Measurements from ENCODE around the gene CISD3. TPM values are rescaled to one million over a fixed set of nuclear protein-coding genes. Genes with fewer than 3 reads are reported as not detected.

Gene CISD3
- total RNA-seq, 1 donor from 2014 or later = 27.6 TPM

GRCh38 chr17:38732376-38733281, 2.5 kb downstream of the CISD3 start:
- Histone ChIP-seq H3K9me3 (no peaks in the 10 kb centered on the region), H3K4me3 (no peak overlapping the region), H3K27me3 (no peaks in the 10 kb centered on the region), H3K36me3 (peaks cover 6 to 33% of the 10 kb centered on the region in 2 donors), H3K4me1 (peaks cover 5 to 24% of the 10 kb centered on the region in 2 donors), H3K27ac (peak overlapping the region; percentile 86 to 89)
- DNase-seq (ENCODE audit: low spot score in 2 of 2) = no peak
- TF ChIP-seq CTCF (IDR thresholded peaks at IDR 0.05) = no peak
- intact Hi-C loops (cut with DNase I) = loop anchor here (5.0 kb wide), 1 partner anchor 55 kb away; no protein-coding TSS in a partner anchor

DNA sequence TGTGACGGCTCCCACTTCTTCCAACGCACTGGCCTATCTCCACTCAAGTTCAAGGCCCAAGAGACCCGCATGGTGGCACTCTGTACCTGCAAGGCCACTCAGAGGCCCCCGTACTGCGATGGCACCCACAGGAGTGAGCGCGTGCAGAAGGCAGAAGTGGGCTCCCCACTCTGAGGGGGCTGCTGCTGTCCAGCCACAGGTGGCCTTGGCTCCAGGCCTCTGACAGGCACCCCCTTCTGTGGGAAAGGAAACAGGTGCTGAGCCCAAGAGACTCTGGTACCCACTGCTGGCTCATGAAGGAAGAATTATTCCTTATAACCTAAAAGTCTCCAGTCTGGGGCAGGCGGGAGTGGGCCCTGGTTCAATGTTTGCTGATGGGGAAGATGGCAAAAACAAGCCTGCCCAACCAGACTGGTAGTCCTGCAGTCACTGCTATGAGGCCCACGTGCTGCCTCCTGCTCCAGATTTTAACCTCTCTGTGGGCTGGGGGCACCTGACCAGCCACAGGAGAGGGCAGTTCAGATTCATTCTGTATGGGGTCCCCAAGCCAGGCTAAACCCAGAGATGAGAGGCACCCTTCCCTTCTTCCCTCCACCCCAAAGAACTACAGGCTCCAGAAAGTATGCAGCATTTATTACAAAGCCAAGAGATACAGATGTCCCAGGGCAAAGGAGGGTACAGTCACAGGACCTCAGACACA, 3.3 kb downstream of the CISD3 start:
- Histone ChIP-seq H3K27me3 (no peaks in the 10 kb centered on the region), H3K4me3 (no peak overlapping the region), H3K4me1 (peaks cover 5 to 24% of the 10 kb centered on the region in 2 donors), H3K9me3 (no peaks in the 10 kb centered on the region), H3K36me3 (peaks cover 10 to 41% of the 10 kb centered on the region in 2 donors), H3K27ac (peak overlapping the region in 1 of 2 donors; percentile 19)
- no peak for DNase-seq (ENCODE audit: low spot score in 2 of 2)
- intact Hi-C loops (cut with DNase I) = loop anchor here (5.0 kb wide), 1 partner anchor 56 kb away; no protein-coding TSS in a partner anchor
- no peak for TF ChIP-seq CTCF (IDR thresholded peaks at IDR 0.05)

DNA sequence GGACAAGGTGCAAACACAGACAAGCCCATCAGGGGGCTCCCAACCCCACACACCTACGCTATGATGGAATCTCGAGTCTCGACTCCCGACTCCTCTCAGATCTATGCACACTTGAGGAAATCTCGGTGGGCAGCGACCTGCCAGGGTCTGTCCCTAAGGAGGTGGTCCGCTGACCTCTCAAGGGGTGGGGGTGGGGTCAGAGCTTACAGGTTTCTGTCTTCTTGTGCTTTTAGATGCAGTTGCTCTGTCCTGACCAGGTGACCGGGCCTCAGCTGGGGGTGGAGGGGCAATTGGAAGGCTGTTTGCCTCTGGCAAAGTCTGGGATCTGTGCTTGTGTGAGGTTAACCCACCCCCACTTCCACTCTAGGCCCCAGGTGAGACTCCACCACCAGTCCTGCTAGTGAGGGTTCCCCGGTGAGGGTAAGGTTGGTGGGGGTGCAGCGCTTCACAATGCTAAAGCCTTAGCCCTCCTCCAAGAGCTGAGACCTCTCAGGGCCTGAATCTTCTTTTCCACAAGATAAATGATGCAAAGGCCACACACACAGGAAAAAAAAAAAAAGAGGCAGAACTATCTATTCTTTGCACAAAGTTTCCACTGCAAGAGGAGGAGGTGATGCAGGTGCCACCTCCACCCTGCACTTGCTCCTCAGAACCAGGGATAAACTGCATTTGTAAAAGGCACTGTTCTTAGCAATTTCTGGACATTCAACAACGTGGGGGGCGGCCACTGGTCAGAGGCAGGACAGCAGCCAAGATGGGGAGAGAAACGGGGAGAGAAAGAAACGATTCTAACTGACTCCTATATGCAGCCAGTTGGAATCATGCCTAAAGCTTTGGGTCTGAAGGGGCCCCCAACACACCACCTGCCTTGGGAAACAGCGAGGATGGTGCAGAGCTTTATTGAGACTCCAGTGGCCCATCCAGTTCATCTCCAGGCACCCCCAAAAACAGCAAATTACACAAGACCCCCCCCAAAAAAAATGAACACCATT, 4.1 kb downstream of the CISD3 start:
- H3K4me1 ChIP-seq = peaks cover 5 to 21% of the 10 kb centered on the region in 2 donors
- H3K9me3 ChIP-seq = no peaks in the 10 kb centered on the region
- no peaks in the 10 kb centered on the region for H3K27me3 ChIP-seq
- peak overlapping the region; percentile 19 to 36 for H3K27ac ChIP-seq
- intact Hi-C loops (cut with DNase I) = loop anchor here (5.0 kb wide), 1 partner anchor 57 kb away; no protein-coding TSS in a partner anchor
- peaks cover 19 to 49% of the 10 kb centered on the region in 2 donors for H3K36me3 ChIP-seq
- no peak for DNase-seq (ENCODE audit: low spot score in 2 of 2)
- no peak overlapping the region for H3K4me3 ChIP-seq
- TF ChIP-seq CTCF (IDR thresholded peaks at IDR 0.05) = peak in 1 of 3 experiments; percentile 7

DNA sequence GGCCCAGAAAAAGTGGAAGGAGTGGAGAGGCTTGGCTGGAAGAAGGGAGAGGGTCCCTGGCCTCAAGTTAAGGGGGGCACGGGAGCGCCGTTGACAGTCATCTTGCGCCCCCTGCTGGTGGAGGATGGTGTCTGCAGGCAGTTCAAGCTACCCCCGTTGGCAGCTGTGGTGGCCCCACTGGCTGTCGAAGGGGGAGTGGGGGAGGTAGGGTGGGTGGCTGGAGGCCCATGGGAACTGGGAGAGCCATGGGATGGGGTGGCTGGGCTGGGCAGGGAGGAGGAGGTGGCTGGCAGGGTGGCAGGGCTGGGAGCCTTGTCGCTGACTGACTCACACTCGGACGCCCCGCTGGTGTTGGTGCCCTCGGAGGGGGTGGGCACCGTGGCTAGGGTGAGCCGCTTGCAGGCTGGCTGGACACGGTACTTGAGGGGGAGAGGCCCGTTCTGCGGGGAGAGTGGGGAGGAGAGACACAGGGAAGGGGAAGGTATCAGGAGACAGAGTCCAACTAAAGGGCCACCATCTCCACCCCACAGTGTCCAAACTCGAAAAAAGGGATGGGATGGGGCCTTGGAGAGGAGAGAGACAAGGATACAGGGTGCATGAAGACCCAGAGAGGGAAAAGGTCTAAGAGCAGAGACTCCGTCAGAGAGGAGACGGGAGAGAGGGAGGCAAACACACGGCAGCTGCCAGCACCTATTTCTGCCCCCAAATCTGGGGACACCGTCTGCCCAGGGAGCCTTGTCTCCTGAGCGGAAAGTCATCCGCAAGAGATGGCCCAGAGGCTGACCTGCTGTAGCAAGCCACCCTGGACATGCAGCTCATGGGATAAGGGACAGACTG, 5.2 kb downstream of the CISD3 start:
- Histone ChIP-seq H3K4me1 (peaks cover 5 to 17% of the 10 kb centered on the region in 2 donors), H3K27me3 (no peaks in the 10 kb centered on the region), H3K4me3 (no peak overlapping the region), H3K36me3 (peaks cover 21 to 57% of the 10 kb centered on the region in 2 donors), H3K27ac (peak overlapping the region in 1 of 2 donors; percentile 36), H3K9me3 (no peaks in the 10 kb centered on the region)
- intact Hi-C loops (cut with DNase I) = no loop called here
- peak in 1 of 2 donors; percentile 81 for DNase-seq (ENCODE audit: low spot score in 2 of 2)
- TF ChIP-seq CTCF (IDR thresholded peaks at IDR 0.05) = peak; percentile 92 to 97 (median 94)
